ENCODE data around the gene TMEM238. TPM values are rescaled to one million over a fixed set of nuclear protein-coding genes. Genes with fewer than 3 reads are reported as not detected.

The TMEM238 gene
- total RNA-seq, 1 donor from 2014 or later: 0.70 TPM

DNA sequence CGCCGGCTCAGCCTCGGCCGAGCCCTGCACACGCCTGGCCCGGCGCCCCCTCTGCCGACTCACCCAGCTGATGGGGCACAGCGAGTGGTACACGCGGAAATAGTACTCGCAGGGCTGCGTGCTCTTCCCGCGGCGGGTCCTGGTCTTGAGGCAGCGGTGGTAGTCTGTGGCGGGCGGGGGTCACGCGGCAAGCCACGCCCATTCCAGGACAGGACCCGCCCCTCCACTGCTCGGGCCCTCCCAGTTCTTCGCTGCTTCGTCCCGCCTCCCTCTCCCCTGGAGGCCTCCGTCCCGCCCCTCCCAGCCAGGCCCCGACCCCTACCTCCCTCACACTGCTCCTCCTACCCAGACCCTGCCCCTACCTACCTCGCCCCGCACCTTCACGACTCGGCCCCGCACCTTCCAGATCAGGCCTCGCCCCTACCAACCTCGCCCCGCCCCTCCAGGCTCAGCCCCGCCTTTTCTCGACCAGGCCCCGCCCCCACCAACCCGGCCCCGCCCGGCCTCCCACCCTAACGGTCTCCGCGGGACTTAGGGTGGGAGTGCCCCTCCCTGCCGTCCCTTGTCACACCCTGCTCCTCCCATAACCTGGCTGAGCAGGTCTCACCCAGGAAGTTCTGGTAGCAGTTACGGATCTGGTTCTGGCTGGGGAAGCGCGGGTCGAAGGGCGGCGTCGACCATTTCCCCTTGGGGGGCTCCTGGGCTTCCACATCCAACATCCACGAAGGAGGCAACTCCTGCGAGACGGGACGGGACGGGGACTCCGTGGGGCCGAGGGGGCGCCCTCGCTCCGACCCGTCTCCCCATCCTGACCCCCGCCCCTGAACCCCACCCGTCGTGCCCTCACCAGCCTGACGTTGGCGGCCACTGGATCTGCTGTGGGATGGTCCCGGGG, 30.0 kb downstream of the TMEM238 start:
- no peak for DNase-seq (ENCODE audit: extremely low spot score, unreplicated experiment)
- peaks cover 20% of the 10 kb centered on the region for H3K4me1 Mint-ChIP-seq (ENCODE audit: unreplicated experiment)
- H3K36me3 Mint-ChIP-seq (ENCODE audit: unreplicated experiment): no peaks in the 10 kb centered on the region
- peaks cover 41% of the 10 kb centered on the region for H3K27me3 Mint-ChIP-seq (ENCODE audit: unreplicated experiment)
- no peak for TF ChIP-seq CTCF (IDR thresholded peaks at IDR 0.05)
- no peak overlapping the region for H3K27ac Mint-ChIP-seq (ENCODE audit: unreplicated experiment)
- no peaks in the 10 kb centered on the region for H3K9me3 Mint-ChIP-seq (ENCODE audit: unreplicated experiment)
- peak overlapping the region; percentile 71 for H3K4me3 Mint-ChIP-seq (ENCODE audit: unreplicated experiment)

GRCh38 chr19:55353356-55353802, 30.7 kb downstream of the TMEM238 start:
- no peak for DNase-seq (ENCODE audit: extremely low spot score, unreplicated experiment)
- H3K4me1 Mint-ChIP-seq (ENCODE audit: unreplicated experiment): peaks cover 25% of the 10 kb centered on the region
- H3K27me3 Mint-ChIP-seq (ENCODE audit: unreplicated experiment): peaks cover 41% of the 10 kb centered on the region
- H3K36me3 Mint-ChIP-seq (ENCODE audit: unreplicated experiment): no peaks in the 10 kb centered on the region
- peak overlapping the region; percentile 71 for H3K4me3 Mint-ChIP-seq (ENCODE audit: unreplicated experiment)
- H3K27ac Mint-ChIP-seq (ENCODE audit: unreplicated experiment): no peak overlapping the region
- no peaks in the 10 kb centered on the region for H3K9me3 Mint-ChIP-seq (ENCODE audit: unreplicated experiment)
- TF ChIP-seq CTCF (IDR thresholded peaks at IDR 0.05): no peak

DNA sequence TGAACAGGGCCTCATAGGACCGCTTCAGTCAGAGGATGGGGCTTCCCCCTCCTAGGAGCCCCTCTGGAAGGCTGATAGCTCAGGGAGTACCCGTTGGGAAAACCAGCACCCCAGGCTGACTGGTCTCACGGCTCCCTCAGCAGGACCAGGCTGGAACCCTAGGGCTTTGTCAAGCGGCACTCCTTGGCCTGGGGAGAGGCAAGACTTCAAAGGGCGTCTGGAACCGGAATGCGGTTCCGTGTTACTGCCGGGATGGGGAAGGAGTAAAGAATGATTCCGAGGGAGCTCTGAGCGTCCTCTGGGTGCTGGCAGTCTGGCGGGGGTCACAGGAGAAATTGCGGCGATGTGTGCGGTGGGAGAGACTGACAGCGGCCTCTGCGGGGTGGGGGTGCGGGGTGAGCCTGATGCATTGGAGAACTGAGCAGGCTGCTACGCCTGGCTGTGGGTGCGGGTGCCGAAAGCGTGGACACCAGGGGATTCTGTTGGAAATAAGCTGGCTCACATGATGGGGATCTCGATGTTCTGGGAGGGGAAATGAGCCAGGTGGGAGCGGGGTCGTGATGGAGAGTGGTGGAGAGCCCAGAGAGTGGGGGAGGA, 31.4 kb downstream of the TMEM238 start:
- DNase-seq (ENCODE audit: extremely low spot score, unreplicated experiment): no peak
- Mint-ChIP-seq H3K9me3 (ENCODE audit: unreplicated experiment) (no peaks in the 10 kb centered on the region), H3K36me3 (ENCODE audit: unreplicated experiment) (no peaks in the 10 kb centered on the region), H3K27ac (ENCODE audit: unreplicated experiment) (no peak overlapping the region), H3K4me3 (ENCODE audit: unreplicated experiment) (peak overlapping the region; percentile 46), H3K27me3 (ENCODE audit: unreplicated experiment) (peaks cover 40% of the 10 kb centered on the region), H3K4me1 (ENCODE audit: unreplicated experiment) (peaks cover 27% of the 10 kb centered on the region)
- no peak for TF ChIP-seq CTCF (IDR thresholded peaks at IDR 0.05)

- H3K9me3 Mint-ChIP-seq (ENCODE audit: unreplicated experiment): no peaks in the 10 kb centered on the region
- no peak overlapping the region for H3K27ac Mint-ChIP-seq (ENCODE audit: unreplicated experiment)
- no peak for TF ChIP-seq CTCF (IDR thresholded peaks at IDR 0.05)
- H3K36me3 Mint-ChIP-seq (ENCODE audit: unreplicated experiment): no peaks in the 10 kb centered on the region
- peaks cover 34% of the 10 kb centered on the region for H3K27me3 Mint-ChIP-seq (ENCODE audit: unreplicated experiment)
- H3K4me1 Mint-ChIP-seq (ENCODE audit: unreplicated experiment): peaks cover 27% of the 10 kb centered on the region
- H3K4me3 Mint-ChIP-seq (ENCODE audit: unreplicated experiment): no peak overlapping the region
- DNase-seq (ENCODE audit: extremely low spot score, unreplicated experiment): no peak
Measured at GRCh38 chr19:55352040-55352439, 32.1 kb downstream of the TMEM238 start.
